ENCODE data around the gene RECK.

RECK gene

DNA sequence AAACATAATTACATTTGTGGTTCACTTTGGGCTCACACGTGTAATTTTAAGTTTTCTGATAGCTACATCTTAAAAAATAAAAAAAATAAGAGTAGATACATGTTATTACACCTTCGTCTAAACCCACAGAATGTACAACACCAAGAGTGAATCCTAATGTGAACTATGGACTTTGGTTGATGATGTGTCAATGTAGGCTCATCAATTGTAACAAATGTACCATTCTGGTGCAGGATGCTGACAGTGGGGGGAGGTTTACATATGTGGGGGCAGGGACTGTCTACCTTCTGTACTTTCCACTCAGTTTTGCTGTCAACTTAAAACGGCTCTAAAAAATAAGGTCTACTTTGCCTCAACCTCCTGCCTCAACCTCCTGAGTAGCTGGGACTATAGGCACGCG lies 2.5 kb upstream of the RECK start:
- Histone ChIP-seq H3K4me3 (ENCODE audit: low read length) (no peak overlapping the region), H3F3A (ENCODE audit: control insufficient read depth, insufficient read depth) (peaks cover 2% of the 10 kb centered on the region; the same call in 1 of the 2 replicates), H3K4me1 (ENCODE audit: control insufficient read depth, low read length) (peaks cover 27% of the 10 kb centered on the region), H3K36me3 (ENCODE audit: control insufficient read depth, low read length) (no peaks in the 10 kb centered on the region), H4K20me1 (ENCODE audit: control insufficient read depth, insufficient read depth, low read depth, low read length) (no peaks in the 10 kb centered on the region), H3K27me3 (ENCODE audit: control insufficient read depth, low read length) (peaks cover 28% of the 10 kb centered on the region), H3K27ac (ENCODE audit: low read depth, low read length) (no peak overlapping the region), H3K79me2 (ENCODE audit: control insufficient read depth, low read length) (peaks cover 5% of the 10 kb centered on the region), H3K9me2 (replicated peaks; ENCODE audit: control insufficient read depth, low read length) (no peaks in the 10 kb centered on the region), H3K4me2 (ENCODE audit: low read length) (no peak overlapping the region), H3K9me3 (ENCODE audit: control insufficient read depth, insufficient read depth, low read length) (no peaks in the 10 kb centered on the region)
- TF ChIP-seq, protein P1, sequence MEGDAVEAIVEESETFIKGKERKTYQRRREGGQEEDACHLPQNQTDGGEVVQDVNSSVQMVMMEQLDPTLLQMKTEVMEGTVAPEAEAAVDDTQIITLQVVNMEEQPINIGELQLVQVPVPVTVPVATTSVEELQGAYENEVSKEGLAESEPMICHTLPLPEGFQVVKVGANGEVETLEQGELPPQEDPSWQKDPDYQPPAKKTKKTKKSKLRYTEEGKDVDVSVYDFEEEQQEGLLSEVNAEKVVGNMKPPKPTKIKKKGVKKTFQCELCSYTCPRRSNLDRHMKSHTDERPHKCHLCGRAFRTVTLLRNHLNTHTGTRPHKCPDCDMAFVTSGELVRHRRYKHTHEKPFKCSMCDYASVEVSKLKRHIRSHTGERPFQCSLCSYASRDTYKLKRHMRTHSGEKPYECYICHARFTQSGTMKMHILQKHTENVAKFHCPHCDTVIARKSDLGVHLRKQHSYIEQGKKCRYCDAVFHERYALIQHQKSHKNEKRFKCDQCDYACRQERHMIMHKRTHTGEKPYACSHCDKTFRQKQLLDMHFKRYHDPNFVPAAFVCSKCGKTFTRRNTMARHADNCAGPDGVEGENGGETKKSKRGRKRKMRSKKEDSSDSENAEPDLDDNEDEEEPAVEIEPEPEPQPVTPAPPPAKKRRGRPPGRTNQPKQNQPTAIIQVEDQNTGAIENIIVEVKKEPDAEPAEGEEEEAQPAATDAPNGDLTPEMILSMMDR (IDR thresholded peaks at IDR 0.05; ENCODE audit: low read depth, low read length, poor library complexity, severe bottlenecking), result no peak

DNA sequence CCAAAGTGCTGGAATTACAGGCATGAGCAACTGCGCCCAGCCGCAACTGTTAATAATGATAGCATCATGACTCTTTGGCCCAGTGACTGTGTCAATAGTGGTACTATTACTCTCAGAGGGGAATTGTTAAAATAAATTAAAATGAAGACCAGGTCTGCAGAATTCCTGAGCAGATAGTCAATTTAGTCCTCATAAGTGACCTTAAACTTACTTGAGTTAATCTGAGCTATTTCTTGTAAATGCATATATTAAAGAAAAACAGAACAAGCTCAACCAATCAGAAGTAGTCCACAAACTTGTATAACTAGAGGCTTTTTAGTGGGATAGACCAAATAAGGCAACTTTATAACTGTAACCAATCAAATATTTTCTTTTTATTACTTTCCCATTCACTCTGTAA lies 1.7 kb upstream of the RECK start:
- Histone ChIP-seq H3K27me3 (ENCODE audit: control insufficient read depth, low read length) (peaks cover 28% of the 10 kb centered on the region), H3F3A (ENCODE audit: control insufficient read depth, insufficient read depth) (peaks cover 4% of the 10 kb centered on the region), H3K36me3 (ENCODE audit: control insufficient read depth, low read length) (no peaks in the 10 kb centered on the region), H3K9me2 (replicated peaks; ENCODE audit: control insufficient read depth, low read length) (no peaks in the 10 kb centered on the region), H4K20me1 (ENCODE audit: control insufficient read depth, insufficient read depth, low read depth, low read length) (no peaks in the 10 kb centered on the region), H3K4me3 (ENCODE audit: low read length) (no peak overlapping the region), H3K4me2 (ENCODE audit: low read length) (no peak overlapping the region), H3K79me2 (ENCODE audit: control insufficient read depth, low read length) (peaks cover 5% of the 10 kb centered on the region), H3K4me1 (ENCODE audit: control insufficient read depth, low read length) (peaks cover 20% of the 10 kb centered on the region), H3K9me3 (ENCODE audit: control insufficient read depth, insufficient read depth, low read length) (no peaks in the 10 kb centered on the region), H3K27ac (ENCODE audit: low read depth, low read length) (no peak overlapping the region)
- TF ChIP-seq EZH2phosphoT487 (IDR thresholded peaks at IDR 0.05; ENCODE audit: borderline replicate concordance, low read length), result no peak
- TF ChIP-seq, protein P1 (IDR thresholded peaks at IDR 0.05; ENCODE audit: low read depth, low read length, poor library complexity, severe bottlenecking), result no peak

DNA sequence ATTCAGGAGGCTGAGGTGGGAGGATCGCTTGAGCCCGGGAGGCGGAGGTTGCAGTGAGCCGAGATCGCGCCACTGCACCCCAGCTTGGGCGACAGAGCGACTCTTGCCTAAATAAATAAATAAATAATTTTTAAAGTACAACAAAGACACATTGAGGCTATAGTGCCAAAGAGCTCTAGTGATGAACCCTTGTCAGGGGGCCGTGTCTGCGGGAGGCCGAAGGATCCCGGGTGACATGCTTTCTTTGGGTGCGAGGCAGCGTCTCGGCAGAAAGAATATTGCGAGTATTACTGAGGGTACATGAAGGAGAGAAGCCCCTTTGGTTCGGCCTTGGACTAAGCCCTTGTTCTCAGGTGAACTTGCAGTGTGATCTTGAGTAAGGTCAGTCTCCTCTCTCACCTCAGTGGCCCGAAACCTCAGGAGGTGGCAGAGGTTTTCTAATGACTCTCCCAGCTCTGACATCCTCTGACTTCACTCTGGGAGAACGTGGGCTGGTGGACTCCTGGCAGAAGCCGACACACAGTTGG lies 397 bp upstream of the RECK start:
- peaks cover 11% of the 10 kb centered on the region for H3F3A ChIP-seq (ENCODE audit: control insufficient read depth, insufficient read depth)
- H3K4me1 ChIP-seq (ENCODE audit: control insufficient read depth, low read length), result peaks cover 16% of the 10 kb centered on the region
- H3K4me3 ChIP-seq (ENCODE audit: low read length), result peak overlapping the region; percentile 90
- H3K4me2 ChIP-seq (ENCODE audit: low read length), result peak overlapping the region; percentile 95
- peaks cover 5% of the 10 kb centered on the region for H3K79me2 ChIP-seq (ENCODE audit: control insufficient read depth, low read length)
- H3K9me3 ChIP-seq (ENCODE audit: control insufficient read depth, insufficient read depth, low read length), result no peaks in the 10 kb centered on the region
- no peaks in the 10 kb centered on the region for H3K36me3 ChIP-seq (ENCODE audit: control insufficient read depth, low read length)
- no peaks in the 10 kb centered on the region for H4K20me1 ChIP-seq (ENCODE audit: control insufficient read depth, insufficient read depth, low read depth, low read length)
- H3K9me2 ChIP-seq (replicated peaks; ENCODE audit: control insufficient read depth, low read length), result no peaks in the 10 kb centered on the region
- no peak overlapping the region for H3K27ac ChIP-seq (ENCODE audit: low read depth, low read length)
- peaks cover 22% of the 10 kb centered on the region for H3K27me3 ChIP-seq (ENCODE audit: control insufficient read depth, low read length)
- TF ChIP-seq, protein P1 (IDR thresholded peaks at IDR 0.05; ENCODE audit: low read depth, low read length, poor library complexity, severe bottlenecking), result no peak
- TF ChIP-seq EZH2phosphoT487 (IDR thresholded peaks at IDR 0.05; ENCODE audit: borderline replicate concordance, low read length), result no peak

Measured in DOHH2 (cell line).